Pancreas (tissue), 10 donors: ENCODE results near the gene STX4. TPM values are rescaled to one million over a fixed set of nuclear protein-coding genes. Genes with fewer than 3 reads are reported as not detected.
A peak's percentile ranks its signal among the peaks of the same experiment; 100 is the strongest.

Experiments
- ATAC-seq, 4 donors: fragments of 200-7000 bp; cut with Tn5 transposase; one replicate each; pipeline versions ENCODE4 v1.8.0 to v1.9.1; 2020; ENCODE audit warnings: mild to moderate bottlenecking in 4 of 4, moderate library complexity in 4 of 4
- DNase-seq, 6 donors: peaks; one replicate each; pipeline ENCODE4 v3.0.0-alpha.2; 2020
- FAIRE-seq: peaks from 2 replicates; lab custom pipeline; 2012; peaks lifted over from hg19 to GRCh38; lab: Jason Lieb, UNC
- H3K27ac ChIP-seq, 4 donors: fragments of 200-600 bp; sonication (generic); 1 replicate in 3 of 4; 2 replicates in 1 of 4; pipeline versions ENCODE4 v1.5.0 to v1.8.0; 2020
- H3K27me3 ChIP-seq, 4 donors: fragments of 200-600 bp; one replicate each; pipeline ENCODE4 v1.8.0; 2021
- H3K36me3 ChIP-seq, 3 donors: fragments of 200-600 bp; sonication (generic) in 1 of 3; one replicate each; pipeline versions ENCODE4 v1.5.0 to v1.8.0; 2020 to 2021
- H3K4me1 ChIP-seq, 3 donors: fragments of 200-600 bp; one replicate each; pipeline ENCODE4 v1.8.0; 2021
- H3K4me3 ChIP-seq, 4 donors: fragments of 200-600 bp; sonication (generic) in 2 of 4; one replicate each; pipeline versions ENCODE4 v1.5.0 to v1.8.0; 2020 to 2021
- H3K9me3 ChIP-seq, 4 donors: fragments of 200-600 bp; one replicate each; pipeline ENCODE4 v1.8.0; 2021
- WGBS, 2 donors: extraction: QIAGEN DNeasy Blood & Tissue Kit; methylation state at CpG; one replicate each; pipeline ENCODE4 v1.1.7; 2013; 5-methylcytosine and 5-hydroxymethylcytosine counted together
- intact Hi-C, 3 donors: fragments of 100-400 bp; cut with DNase I; formaldehyde crosslinking; loops; one replicate each; pipeline versions ENCODE4 v1.11.1 to v1.14.2; 2022
- polyA plus RNA-seq, 2 donors: library from polyadenylated mRNA; stranded (reverse); fragments of 200-250 nt; gene quantifications; one replicate each; pipeline ENCODE4 v1.2.3, GENCODE V29; 2013
- total RNA-seq, 6 donors: library from RNA; stranded (reverse); fragmentation: NEBNext Ultra II Directional in 4 of 6; extraction: Animal tissue kit (Norgen Biotek cat#: 25700) in 4 of 6; gene quantifications; one replicate each; pipeline versions ENCODE4 v1.2.1 to v1.2.4, GENCODE V29; 2021 to 2023
- TF ChIP-seq, protein P1 (sequence below), 4 donors: fragments of 200-600 bp; sonication (generic) in 3 of 4; IDR thresholded peaks; one replicate each; pipeline versions ENCODE4 v1.5.0 to v1.8.0; 2021; ENCODE audit warnings: antibody characterized with exemption in 4 of 4
- donor health status: healthy with polysubstance abuse.
- donor health status: DM: no; HTN: no; CAD: no; lungs with moderate emphysema.
- donor health status: DM: no; HTN: no; CAD: no.
- donor health status: control.
- donor health status: control.
- donor health status: Bipolar disorder and iron deficiency.
- donor health status: DM: yes; HTN: yes; CAD: no.
- donor health status: DM: no; HTN: no; CAD: no.
- donor health status: DM: no; HTN: no; CAD: no.
- donor health status: DM: yes; HTN: yes; CAD: no.

STX4 gene
- total and polyA plus RNA-seq, 8 donors, result 22.2 to 94.4 (median 29.4) TPM

DNA sequence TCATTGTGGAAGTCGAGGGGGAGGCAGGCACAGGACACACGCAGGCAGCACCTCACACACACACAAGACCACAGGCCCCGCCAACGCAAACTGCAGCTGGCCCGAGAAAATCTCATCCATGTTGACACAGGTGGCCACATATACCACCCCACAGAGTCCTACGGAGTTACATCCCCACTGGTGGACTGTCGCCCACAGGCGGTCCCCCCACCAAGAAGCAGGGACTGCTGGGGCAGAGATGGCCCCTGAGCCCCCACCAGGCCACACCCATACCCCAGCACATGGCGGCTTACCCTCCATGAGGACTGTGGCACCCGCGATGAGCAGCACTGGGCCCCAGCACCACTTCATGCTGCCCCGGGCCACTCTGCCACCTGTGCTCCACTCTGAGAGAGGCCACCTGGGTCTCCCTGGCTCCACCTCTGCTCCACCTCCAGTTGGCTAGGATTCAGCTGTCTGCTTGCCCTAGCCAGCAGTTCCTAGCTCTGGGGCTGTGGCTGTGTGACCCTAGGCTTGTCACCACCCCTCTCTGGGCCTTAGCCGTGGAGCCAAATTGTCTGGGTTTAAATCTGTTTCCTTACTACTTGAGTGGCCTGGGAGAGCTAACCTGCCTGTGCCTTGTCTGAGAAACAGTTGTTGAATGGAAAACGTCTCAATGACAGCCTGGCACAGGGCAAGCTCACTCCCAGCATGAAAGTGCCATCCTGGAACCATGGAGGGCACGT is 55.3 kb downstream of the STX4 start, which contains the start of gene PRSS53:
PRSS53 (minus strand) TSS at position 485 of the 725 bp plus-strand sequence; CDS start at position 351, 134 bp downstream.
- 71 to 75% methylated on average over 15 of the region's 15 CpGs for WGBS, 2 donors
- FAIRE-seq, result no peak

DNA sequence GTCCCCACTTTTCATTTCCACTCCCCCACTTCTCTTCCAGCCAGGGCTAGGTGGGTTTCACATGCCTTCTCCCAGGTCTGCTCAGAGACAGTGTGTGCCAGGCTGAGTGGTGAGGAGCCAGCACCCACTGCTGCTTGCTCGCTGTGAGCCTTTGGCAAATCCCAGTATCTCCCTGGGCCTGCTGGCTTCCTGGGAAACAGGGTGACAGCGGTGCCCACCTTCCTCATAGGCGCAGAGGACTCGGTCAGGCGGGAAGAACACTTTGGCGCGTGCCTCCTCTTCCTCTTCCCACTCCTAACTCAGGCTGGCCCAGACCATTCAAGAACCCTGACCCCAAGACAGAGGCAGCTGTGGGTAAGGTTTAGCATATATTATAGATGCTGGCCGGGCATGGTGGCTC is 55.8 kb downstream of the STX4 start:
- Histone ChIP-seq H3K9me3 (no peaks in the 10 kb centered on the region), H3K4me3 (no peak overlapping the region), H3K27me3 (no peaks in the 10 kb centered on the region), H3K4me1 (peaks cover 0 to 6% (median 6%) of the 10 kb centered on the region in 3 donors), H3K27ac (no peak overlapping the region), H3K36me3 (peaks cover 0 to 9% (median 0%) of the 10 kb centered on the region in 3 donors)
- TF ChIP-seq, protein P1, sequence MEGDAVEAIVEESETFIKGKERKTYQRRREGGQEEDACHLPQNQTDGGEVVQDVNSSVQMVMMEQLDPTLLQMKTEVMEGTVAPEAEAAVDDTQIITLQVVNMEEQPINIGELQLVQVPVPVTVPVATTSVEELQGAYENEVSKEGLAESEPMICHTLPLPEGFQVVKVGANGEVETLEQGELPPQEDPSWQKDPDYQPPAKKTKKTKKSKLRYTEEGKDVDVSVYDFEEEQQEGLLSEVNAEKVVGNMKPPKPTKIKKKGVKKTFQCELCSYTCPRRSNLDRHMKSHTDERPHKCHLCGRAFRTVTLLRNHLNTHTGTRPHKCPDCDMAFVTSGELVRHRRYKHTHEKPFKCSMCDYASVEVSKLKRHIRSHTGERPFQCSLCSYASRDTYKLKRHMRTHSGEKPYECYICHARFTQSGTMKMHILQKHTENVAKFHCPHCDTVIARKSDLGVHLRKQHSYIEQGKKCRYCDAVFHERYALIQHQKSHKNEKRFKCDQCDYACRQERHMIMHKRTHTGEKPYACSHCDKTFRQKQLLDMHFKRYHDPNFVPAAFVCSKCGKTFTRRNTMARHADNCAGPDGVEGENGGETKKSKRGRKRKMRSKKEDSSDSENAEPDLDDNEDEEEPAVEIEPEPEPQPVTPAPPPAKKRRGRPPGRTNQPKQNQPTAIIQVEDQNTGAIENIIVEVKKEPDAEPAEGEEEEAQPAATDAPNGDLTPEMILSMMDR (IDR thresholded peaks at IDR 0.05), result no peak
- no peak for FAIRE-seq
- intact Hi-C loops, result loop anchor here in 1 of 3 donors (10.0 kb wide), 1 partner anchor 104 kb away; the partner anchor contains the start of gene HSD3B7
- no peak for DNase-seq
- ATAC-seq, result no peak
- WGBS, 2 donors, result 94% methylated on average over 8 of the region's 8 CpGs

More for the DNA sequence above, 55.3 kb downstream of the STX4 start, which contains the start of gene PRSS53:
- TF ChIP-seq, protein P1 (IDR thresholded peaks at IDR 0.05), result no peak
- Histone ChIP-seq H3K27ac (no peak within 1 kb of the TSS), H3K9me3 (no peaks in the 10 kb centered on the region), H3K27me3 (no peaks in the 10 kb centered on the region), H3K4me3 (no peak within 1 kb of the TSS), H3K36me3 (peaks cover 0 to 9% (median 0%) of the 10 kb centered on the region in 3 donors), H3K4me1 (peaks cover 0 to 6% (median 3%) of the 10 kb centered on the region in 3 donors)
- DNase-seq, result peak in 2 of 6 donors; percentile 42 to 44
- peak in 2 of 4 donors; percentile 40 to 50 for ATAC-seq
- intact Hi-C loops, result loop anchor here in 1 of 3 donors (10.0 kb wide), 1 partner anchor 104 kb away; the partner anchor contains the start of gene HSD3B7

Other genes with a start within 250 kb of the STX4 start
- gene ZNF629, start 246.4 kb upstream of the STX4 start, total RNA-seq, result 1 to 10 TPM; 4.5 to 8.6 (median 6.2) TPM
- 1 to 10 TPM; 5.8 to 6.3 TPM for gene ZNF629, start 246.4 kb upstream of the STX4 start, polyA plus RNA-seq
- 10 to 100 TPM in 4 of 6 donors, 1 to 10 TPM in 2; 9.2 to 14.1 (median 10.7) TPM for gene BCL7C, start 139.5 kb upstream of the STX4 start, total RNA-seq
- 10 to 100 TPM; 22.3 to 29.3 TPM for gene BCL7C, start 139.5 kb upstream of the STX4 start, polyA plus RNA-seq
- 1 to 10 TPM; 1.6 to 3.2 (median 1.9) TPM for gene CTF1, start 136.9 kb upstream of the STX4 start, total RNA-seq
- 1 to 10 TPM; 2.5 to 2.9 TPM for gene CTF1, start 136.9 kb upstream of the STX4 start, polyA plus RNA-seq
- gene FBXL19, start 110.0 kb upstream of the STX4 start, total RNA-seq, result 10 to 100 TPM in 1 of 6 donors, 1 to 10 TPM in 5; 3.8 to 13.5 (median 4.6) TPM
- gene FBXL19, start 110.0 kb upstream of the STX4 start, polyA plus RNA-seq, result 10 to 100 TPM; 10.1 to 26.8 TPM
- gene ORAI3, start 84.5 kb upstream of the STX4 start, total RNA-seq, result 10 to 100 TPM in 4 of 6 donors, 1 to 10 TPM in 2; 8.6 to 12.5 (median 11.4) TPM
- gene ORAI3, start 84.5 kb upstream of the STX4 start, polyA plus RNA-seq, result 10 to 100 TPM in 1 of 2 donors, 1 to 10 TPM in 1; 9.5 to 10.3 TPM
- gene SETD1A, start 75.8 kb upstream of the STX4 start, total RNA-seq, result 10 to 100 TPM in 1 of 6 donors, 1 to 10 TPM in 5; 6.5 to 10.6 (median 8.3) TPM
- gene SETD1A, start 75.8 kb upstream of the STX4 start, polyA plus RNA-seq, result 10 to 100 TPM; 12.8 to 17.9 TPM
- 10 to 100 TPM; 14.2 to 32.1 (median 17.3) TPM for gene HSD3B7, start 48.4 kb upstream of the STX4 start, total RNA-seq
- gene HSD3B7, start 48.4 kb upstream of the STX4 start, polyA plus RNA-seq, result 10 to 100 TPM; 16.6 to 28.4 TPM
- 1 to 10 TPM in 1 of 6 donors, under 1 TPM in 5; 0.16 to 1.4 (median 0.56) TPM for gene STX1B, start 22.9 kb upstream of the STX4 start, total RNA-seq
- 1 to 10 TPM in 1 of 2 donors, under 1 TPM in 1; 0.82 to 2.4 TPM for gene STX1B, start 22.9 kb upstream of the STX4 start, polyA plus RNA-seq
- 1 to 10 TPM; 1.5 to 5.5 (median 3.3) TPM for gene ZNF668, start 40.7 kb downstream of the STX4 start, total RNA-seq
- gene ZNF668, start 40.7 kb downstream of the STX4 start, polyA plus RNA-seq, result 1 to 10 TPM; 4.5 to 6.4 TPM
- gene ZNF646, start 40.9 kb downstream of the STX4 start, total RNA-seq, result 10 to 100 TPM in 1 of 6 donors, 1 to 10 TPM in 5; 5.6 to 12.6 (median 7.0) TPM
- 10 to 100 TPM in 1 of 2 donors, 1 to 10 TPM in 1; 3.9 to 10.7 TPM for gene ZNF646, start 40.9 kb downstream of the STX4 start, polyA plus RNA-seq
- 1 to 10 TPM in 5 of 6 donors, under 1 TPM in 1; 0.52 to 2.1 (median 1.3) TPM for gene PRSS53, start 55.4 kb downstream of the STX4 start, total RNA-seq
- 1 to 10 TPM; 5.3 to 8.2 TPM for gene PRSS53, start 55.4 kb downstream of the STX4 start, polyA plus RNA-seq
- gene VKORC1, start 61.2 kb downstream of the STX4 start, total RNA-seq, result 10 to 100 TPM; 37.7 to 54.3 (median 49.7) TPM
- 10 to 100 TPM; 50.2 to 90.9 TPM for gene VKORC1, start 61.2 kb downstream of the STX4 start, polyA plus RNA-seq
- gene BCKDK, start 74.8 kb downstream of the STX4 start, total RNA-seq, result 10 to 100 TPM; 25.7 to 64.2 (median 37.0) TPM
- 10 to 100 TPM; 27.4 to 30.7 TPM for gene BCKDK, start 74.8 kb downstream of the STX4 start, polyA plus RNA-seq
- gene KAT8, start 84.1 kb downstream of the STX4 start, total RNA-seq, result 10 to 100 TPM; 31.5 to 40.7 (median 37.6) TPM
- gene KAT8, start 84.1 kb downstream of the STX4 start, polyA plus RNA-seq, result 10 to 100 TPM; 56.0 to 71.7 TPM
- gene PRSS8, start 102.2 kb downstream of the STX4 start, total RNA-seq, result 10 to 100 TPM; 32.5 to 89.3 (median 53.8) TPM
- gene PRSS8, start 102.2 kb downstream of the STX4 start, polyA plus RNA-seq, result 10 to 100 TPM; 69.8 to 70.6 TPM
- 1 to 10 TPM in 2 of 6 donors, under 1 TPM in 4; 0.14 to 3.1 (median 0.79) TPM for gene PRSS36, start 116.5 kb downstream of the STX4 start, total RNA-seq
- gene PRSS36, start 116.5 kb downstream of the STX4 start, polyA plus RNA-seq, result 1 to 10 TPM; 1.9 to 2.7 TPM
- gene FUS, start 146.6 kb downstream of the STX4 start, total RNA-seq, result 100 to 1,000 TPM in 3 of 6 donors, 10 to 100 TPM in 3; 69.4 to 134 (median 89.7) TPM
- 100 to 1,000 TPM; 243 to 379 TPM for gene FUS, start 146.6 kb downstream of the STX4 start, polyA plus RNA-seq
- 10 to 100 TPM in 2 of 6 donors, 1 to 10 TPM in 4; 3.3 to 27.3 (median 6.7) TPM for gene PYCARD, start 169.2 kb downstream of the STX4 start, total RNA-seq
- gene PYCARD, start 169.2 kb downstream of the STX4 start, polyA plus RNA-seq, result 10 to 100 TPM; 13.9 to 14.1 TPM
- under 1 TPM in 1 of 6 donors, not detected in 5; 0.12 TPM for gene TRIM72, start 180.6 kb downstream of the STX4 start, total RNA-seq
- gene TRIM72, start 180.6 kb downstream of the STX4 start, polyA plus RNA-seq, result under 1 TPM; under 0.01 to 0.02 TPM
- not detected for gene PYDC1, start 183.6 kb downstream of the STX4 start, total RNA-seq
- not detected for gene PYDC1, start 183.6 kb downstream of the STX4 start, polyA plus RNA-seq
- 10 to 100 TPM in 1 of 6 donors, 1 to 10 TPM in 3, under 1 TPM in 2; 0.32 to 15.9 (median 2.3) TPM for gene ITGAM, start 226.4 kb downstream of the STX4 start, total RNA-seq
- 1 to 10 TPM; 1.8 to 3.5 TPM for gene ITGAM, start 226.4 kb downstream of the STX4 start, polyA plus RNA-seq